Small intestine (tissue), 7 donors: ENCODE data around the gene DYNC1H1. TPM values are rescaled to one million over a fixed set of nuclear protein-coding genes. Genes with fewer than 3 reads are reported as not detected.
"Not testable (repeated sequence)": the region's sequence is repeated elsewhere in the genome, so short reads cannot be mapped to it uniquely, and the experiment has no call there.

Experiments
- DNase-seq, 2 donors: peaks; one replicate each; pipeline versions ENCODE4 v3.0.0 to v3.0.0-alpha.2; 2013
- FAIRE-seq: peaks from 2 replicates; lab custom pipeline; 2012; peaks lifted over from hg19 to GRCh38; lab: Jason Lieb, UNC
- H3K27ac ChIP-seq, 3 donors: one replicate each; pipeline ENCODE4 v1.5.1; 2013; ENCODE audit warnings: low read length in 2 of 3, mild to moderate bottlenecking in 2 of 3, control low read depth in 1 of 3, inconsistent platforms in 1 of 3, low read depth in 1 of 3, moderate library complexity in 1 of 3
- H3K27me3 ChIP-seq, 3 donors: one replicate each; pipeline ENCODE4 v1.6.1; 2013; ENCODE audit warnings: low read length in 3 of 3, inconsistent platforms in 1 of 3; ENCODE audit not compliant: control insufficient read depth in 3 of 3, insufficient read depth in 3 of 3
- H3K36me3 ChIP-seq, 3 donors: one replicate each; pipeline ENCODE4 v1.6.1; 2013; ENCODE audit warnings: low read length in 3 of 3, inconsistent platforms in 1 of 3, low read depth in 1 of 3, mild to moderate bottlenecking in 1 of 3, moderate library complexity in 1 of 3; ENCODE audit not compliant: control insufficient read depth in 3 of 3, insufficient read depth in 2 of 3
- H3K4me1 ChIP-seq, 3 donors: one replicate each; pipeline ENCODE4 v1.6.1; 2013; ENCODE audit warnings: low read length in 2 of 3, inconsistent platforms in 1 of 3, low read depth in 1 of 3, mild to moderate bottlenecking in 1 of 3, moderate library complexity in 1 of 3; ENCODE audit not compliant: control insufficient read depth in 3 of 3, insufficient read depth in 2 of 3
- H3K4me3 ChIP-seq, 3 donors: one replicate each; pipeline ENCODE4 v1.5.1; 2013; ENCODE audit warnings: low read length in 3 of 3, control low read depth in 1 of 3, inconsistent platforms in 1 of 3, low read depth in 1 of 3, mild to moderate bottlenecking in 1 of 3, moderate library complexity in 1 of 3
- H3K9me3 ChIP-seq, 2 donors: one replicate each; pipeline ENCODE4 v1.6.1; 2013; ENCODE audit warnings: low read depth in 1 of 2, low read length in 1 of 2; ENCODE audit not compliant: control insufficient read depth in 2 of 2, insufficient read depth in 1 of 2
- WGBS, 3 donors: extraction: QIAGEN DNeasy Blood & Tissue Kit; methylation state at CpG; one replicate each; pipeline ENCODE4 v1.1.7; 2013; 5-methylcytosine and 5-hydroxymethylcytosine counted together
- polyA plus RNA-seq, 4 donors: library from polyadenylated mRNA; stranded (reverse) in 3 of 4; unstranded in 1 of 4; fragments of 200-250 nt in 3 of 4; fragments of 120-200 nt in 1 of 4; gene quantifications; one replicate each; pipeline versions ENCODE4 v1.2.1 to v1.2.3, GENCODE V29; 2013
- donor health status: healthy with polysubstance abuse.
- donor health status: control.
- donor health status: control.
- donor health status: Bipolar disorder and iron deficiency.
- donor health status: healthy.

The DYNC1H1 gene
- polyA plus RNA-seq, 4 donors, result 74.3 to 248 (median 116) TPM

GRCh38 chr14:101982621-101983020 is 18.2 kb downstream of the DYNC1H1 start:
- no peaks in the 10 kb centered on the region for H3K9me3 ChIP-seq
- H3K27ac ChIP-seq, result no peak overlapping the region
- H3K4me3 ChIP-seq, result no peak overlapping the region
- 84 to 93% (median 90%) methylated on average over 6 of the region's 6 CpGs for WGBS, 3 donors
- DNase-seq, result no peak
- H3K4me1 ChIP-seq, result no peaks in the 10 kb centered on the region
- peaks cover 38 to 62% (median 44%) of the 10 kb centered on the region in 3 donors for H3K36me3 ChIP-seq
- FAIRE-seq, result no peak
- H3K27me3 ChIP-seq, result no peaks in the 10 kb centered on the region

- H3K27ac ChIP-seq, FAIRE-seq, H3K4me3 ChIP-seq, H3K9me3 ChIP-seq, H3K4me1 ChIP-seq, H3K27me3 ChIP-seq, DNase-seq: not testable (repeated sequence)
- WGBS, 3 donors, result 91 to 100% (median 96%) methylated on average over 6 to 12 of the region's 12 CpGs
- peaks cover 42 to 71% (median 43%) of the 10 kb centered on the region in 3 donors for H3K36me3 ChIP-seq
Measured at GRCh38 chr14:101984831-101985230, 20.5 kb downstream of the DYNC1H1 start.

- Histone ChIP-seq H3K4me1 (no peaks in the 10 kb centered on the region), H3K4me3 (no peak overlapping the region), H3K36me3 (peaks cover 42 to 74% (median 44%) of the 10 kb centered on the region in 3 donors), H3K27ac (no peak overlapping the region), H3K9me3 (no peaks in the 10 kb centered on the region), H3K27me3 (no peaks in the 10 kb centered on the region)
- WGBS, 3 donors, result 90 to 93% (median 92%) methylated on average over 16 of the region's 16 CpGs
- no peak for DNase-seq
- no peak for FAIRE-seq
Measured at GRCh38 chr14:101985957-101986356, 21.6 kb downstream of the DYNC1H1 start.

GRCh38 chr14:101986953-101987352 is 22.6 kb downstream of the DYNC1H1 start:
- Histone ChIP-seq H3K4me3 (no peak overlapping the region), H3K9me3 (no peaks in the 10 kb centered on the region), H3K4me1 (no peaks in the 10 kb centered on the region), H3K27me3 (no peaks in the 10 kb centered on the region), H3K27ac (no peak overlapping the region), H3K36me3 (peaks cover 44 to 75% (median 47%) of the 10 kb centered on the region in 3 donors)
- DNase-seq (no peak), FAIRE-seq (no peak)
- WGBS, 3 donors, result 82 to 92% (median 92%) methylated on average over 7 of the region's 7 CpGs

GRCh38 chr14:101988377-101988776 is 24.0 kb downstream of the DYNC1H1 start:
- WGBS, 3 donors, result 85 to 95% (median 89%) methylated on average over 6 of the region's 6 CpGs
- no peak overlapping the region for H3K4me3 ChIP-seq
- H3K9me3 ChIP-seq, result no peaks in the 10 kb centered on the region
- H3K36me3 ChIP-seq, result peaks cover 42 to 76% (median 56%) of the 10 kb centered on the region in 3 donors
- FAIRE-seq, result no peak
- H3K27me3 ChIP-seq, result no peaks in the 10 kb centered on the region
- DNase-seq, result no peak
- H3K27ac ChIP-seq, result no peak overlapping the region
- no peaks in the 10 kb centered on the region for H3K4me1 ChIP-seq

- 74 to 90% (median 79%) methylated on average over 5 of the region's 5 CpGs for WGBS, 3 donors
- Histone ChIP-seq H3K36me3 (peaks cover 43 to 72% (median 57%) of the 10 kb centered on the region in 3 donors), H3K27me3 (no peaks in the 10 kb centered on the region), H3K4me3 (no peak overlapping the region), H3K27ac (no peak overlapping the region), H3K9me3 (no peaks in the 10 kb centered on the region), H3K4me1 (no peaks in the 10 kb centered on the region)
- DNase-seq (no peak), FAIRE-seq (no peak)
Measured at GRCh38 chr14:101991352-101991751, 27.0 kb downstream of the DYNC1H1 start.

- no peak overlapping the region for H3K4me3 ChIP-seq
- no peaks in the 10 kb centered on the region for H3K4me1 ChIP-seq
- FAIRE-seq (no peak), DNase-seq (no peak)
- H3K27ac ChIP-seq, result no peak overlapping the region
- no peaks in the 10 kb centered on the region for H3K27me3 ChIP-seq
- WGBS, 3 donors, result 87 to 94% (median 92%) methylated on average over 7 of the region's 7 CpGs
- H3K36me3 ChIP-seq, result peaks cover 41 to 74% (median 60%) of the 10 kb centered on the region in 3 donors
- H3K9me3 ChIP-seq, result no peaks in the 10 kb centered on the region
Measured at GRCh38 chr14:101992708-101993107, 28.3 kb downstream of the DYNC1H1 start.

GRCh38 chr14:101997429-101998336 is 33.3 kb downstream of the DYNC1H1 start:
- WGBS, 3 donors, result 93 to 94% (median 94%) methylated on average over 18 of the region's 18 CpGs

More at GRCh38 chr14:101997429-101998336, 33.3 kb downstream of the DYNC1H1 start:
- Histone ChIP-seq H3K4me3 (no peak overlapping the region), H3K9me3 (no peaks in the 10 kb centered on the region), H3K4me1 (no peaks in the 10 kb centered on the region), H3K27ac (no peak overlapping the region), H3K27me3 (no peaks in the 10 kb centered on the region), H3K36me3 (peaks cover 48 to 84% (median 49%) of the 10 kb centered on the region in 3 donors)
- FAIRE-seq (no peak), DNase-seq (no peak)
